HG03575 (cell line): ENCODE measurements around the gene BTD.

Experiments
- ATAC-seq: cut with Tn5 transposase; IDR thresholded peaks from one replicate; pipeline ENCODE4 v1.9.1; 2021; ENCODE audit not compliant: unreplicated experiment, insufficient number of reproducible peaks, low FRiP score; ENCODE audit errors: extremely low read depth

The BTD gene

GRCh38 chr3:15601399-15602145, at the start of gene BTD, which contains the start of gene HACL1:
Gene BTD, plus strand, starts transcription at chr3:15601745. Its CDS starts 33,695 bp downstream, at chr3:15635440.
Gene HACL1, minus strand, starts transcription at chr3:15601569. Its CDS starts 106 bp downstream, at chr3:15601463.
- peak; percentile 80 for ATAC-seq

- ATAC-seq = no peak
Observed at GRCh38 chr3:15551902-15552301, 49.6 kb upstream of the BTD start.

GRCh38 chr3:15553749-15554148, 47.8 kb upstream of the BTD start:
- ATAC-seq = no peak

- peak; percentile 92 for ATAC-seq
Observed at GRCh38 chr3:15556512-15556911, 45.0 kb upstream of the BTD start.

GRCh38 chr3:15557511-15557946, 44.0 kb upstream of the BTD start:
- ATAC-seq = no peak

GRCh38 chr3:15558581-15558980, 43.0 kb upstream of the BTD start:
- no peak for ATAC-seq

- no peak for ATAC-seq
Observed at GRCh38 chr3:15562560-15562959, 39.0 kb upstream of the BTD start.

- no peak for ATAC-seq
Observed at GRCh38 chr3:15563190-15563589, 38.4 kb upstream of the BTD start.

- ATAC-seq = no peak
Observed at GRCh38 chr3:15572138-15572537, 29.4 kb upstream of the BTD start.

- no peak for ATAC-seq
Observed at GRCh38 chr3:15575446-15575845, 26.1 kb upstream of the BTD start.

- no peak for ATAC-seq
Observed at GRCh38 chr3:15576475-15576874, 25.1 kb upstream of the BTD start.

GRCh38 chr3:15578289-15578867, 23.2 kb upstream of the BTD start:
- no peak for ATAC-seq

GRCh38 chr3:15579051-15579450, 22.5 kb upstream of the BTD start:
- no peak for ATAC-seq

GRCh38 chr3:15581471-15582394, 19.8 kb upstream of the BTD start:
- ATAC-seq = no peak

GRCh38 chr3:15585111-15585845, 16.3 kb upstream of the BTD start:
- ATAC-seq = no peak

- ATAC-seq = no peak
Observed at GRCh38 chr3:15591242-15591641, 10.3 kb upstream of the BTD start.

GRCh38 chr3:15591928-15592327, 9.6 kb upstream of the BTD start:
- ATAC-seq = no peak

- ATAC-seq = no peak
Observed at GRCh38 chr3:15592968-15593367, 8.6 kb upstream of the BTD start.

GRCh38 chr3:15595955-15596354, 5.6 kb upstream of the BTD start:
- ATAC-seq = no peak
